ENCODE results near the gene CDH12.

The CDH12 gene

DNA sequence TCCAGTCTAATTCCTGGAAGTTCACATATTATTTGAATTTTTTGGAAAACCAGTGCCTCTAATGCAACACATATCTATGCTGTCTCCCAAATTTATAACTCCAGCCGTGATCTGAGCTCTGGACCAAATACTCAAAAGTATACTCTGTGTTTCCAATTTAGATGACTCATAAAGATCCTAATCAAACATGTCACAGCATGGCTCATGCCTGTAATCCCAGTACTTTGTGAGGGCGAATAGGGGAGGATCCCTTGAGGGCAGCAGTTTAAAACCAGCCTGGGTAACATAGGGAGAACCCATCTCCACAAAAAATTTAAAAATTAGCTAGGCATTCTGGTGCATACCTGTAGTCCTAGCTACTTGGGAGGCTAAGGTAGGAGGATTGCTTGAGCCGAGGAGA is 388.0 kb downstream of the CDH12 start:
- DNase-seq (ENCODE audit: low read depth), result no peak
- TF ChIP-seq, protein P1, sequence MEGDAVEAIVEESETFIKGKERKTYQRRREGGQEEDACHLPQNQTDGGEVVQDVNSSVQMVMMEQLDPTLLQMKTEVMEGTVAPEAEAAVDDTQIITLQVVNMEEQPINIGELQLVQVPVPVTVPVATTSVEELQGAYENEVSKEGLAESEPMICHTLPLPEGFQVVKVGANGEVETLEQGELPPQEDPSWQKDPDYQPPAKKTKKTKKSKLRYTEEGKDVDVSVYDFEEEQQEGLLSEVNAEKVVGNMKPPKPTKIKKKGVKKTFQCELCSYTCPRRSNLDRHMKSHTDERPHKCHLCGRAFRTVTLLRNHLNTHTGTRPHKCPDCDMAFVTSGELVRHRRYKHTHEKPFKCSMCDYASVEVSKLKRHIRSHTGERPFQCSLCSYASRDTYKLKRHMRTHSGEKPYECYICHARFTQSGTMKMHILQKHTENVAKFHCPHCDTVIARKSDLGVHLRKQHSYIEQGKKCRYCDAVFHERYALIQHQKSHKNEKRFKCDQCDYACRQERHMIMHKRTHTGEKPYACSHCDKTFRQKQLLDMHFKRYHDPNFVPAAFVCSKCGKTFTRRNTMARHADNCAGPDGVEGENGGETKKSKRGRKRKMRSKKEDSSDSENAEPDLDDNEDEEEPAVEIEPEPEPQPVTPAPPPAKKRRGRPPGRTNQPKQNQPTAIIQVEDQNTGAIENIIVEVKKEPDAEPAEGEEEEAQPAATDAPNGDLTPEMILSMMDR (conservative IDR thresholded peaks at IDR 0.05; ENCODE audit: control insufficient read depth, insufficient read depth, low read depth, low read length), result no peak
- H3K4me3 ChIP-seq (ENCODE audit: control insufficient read depth, low read depth, low read length), result no peak overlapping the region

DNA sequence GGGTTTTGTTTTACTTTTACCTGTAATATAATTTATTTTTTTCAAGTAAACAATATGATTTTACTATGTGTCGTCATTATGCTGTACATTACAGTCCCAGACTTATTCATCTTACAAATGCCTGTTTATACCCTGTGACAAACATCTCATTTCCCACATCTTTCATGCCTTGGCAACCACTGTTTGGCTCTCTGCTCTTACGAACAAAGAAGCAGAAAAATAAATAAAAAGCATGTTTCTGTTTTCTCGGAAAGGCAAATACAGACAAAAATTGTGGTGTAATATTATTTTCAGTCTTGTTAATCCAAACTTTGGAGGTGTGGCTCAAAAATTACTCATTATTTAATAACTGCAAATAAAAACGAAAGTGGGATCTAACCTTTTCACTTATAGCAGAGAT is 393.0 kb downstream of the CDH12 start:
- H3K4me3 ChIP-seq (ENCODE audit: control insufficient read depth, low read depth, low read length), result no peak overlapping the region
- TF ChIP-seq, protein P1 (conservative IDR thresholded peaks at IDR 0.05; ENCODE audit: control insufficient read depth, insufficient read depth, low read depth, low read length), result no peak
- no peak for DNase-seq (ENCODE audit: low read depth)

DNA sequence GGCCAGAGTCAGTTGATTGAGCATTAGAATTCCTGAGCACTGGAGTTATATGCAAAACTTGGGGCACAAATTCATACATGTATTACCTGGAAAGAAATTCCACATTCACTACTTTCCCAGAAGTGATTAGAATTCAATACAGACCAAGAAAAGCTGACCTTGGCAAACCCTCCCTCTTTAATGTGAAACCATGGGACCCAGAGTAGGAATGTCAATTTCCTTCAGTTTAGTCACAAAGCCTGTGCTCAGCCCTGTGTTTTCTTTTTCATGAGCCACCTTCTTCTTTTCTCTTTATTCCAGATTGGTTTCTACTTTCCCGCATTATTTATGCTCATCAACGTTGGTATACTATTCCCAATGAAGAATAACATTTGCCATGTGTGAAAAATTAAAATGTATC is 420.2 kb downstream of the CDH12 start:
- H3K4me3 ChIP-seq (ENCODE audit: control insufficient read depth, low read depth, low read length), result no peak overlapping the region
- DNase-seq (ENCODE audit: low read depth), result no peak
- TF ChIP-seq, protein P1 (conservative IDR thresholded peaks at IDR 0.05; ENCODE audit: control insufficient read depth, insufficient read depth, low read depth, low read length), result no peak

DNA sequence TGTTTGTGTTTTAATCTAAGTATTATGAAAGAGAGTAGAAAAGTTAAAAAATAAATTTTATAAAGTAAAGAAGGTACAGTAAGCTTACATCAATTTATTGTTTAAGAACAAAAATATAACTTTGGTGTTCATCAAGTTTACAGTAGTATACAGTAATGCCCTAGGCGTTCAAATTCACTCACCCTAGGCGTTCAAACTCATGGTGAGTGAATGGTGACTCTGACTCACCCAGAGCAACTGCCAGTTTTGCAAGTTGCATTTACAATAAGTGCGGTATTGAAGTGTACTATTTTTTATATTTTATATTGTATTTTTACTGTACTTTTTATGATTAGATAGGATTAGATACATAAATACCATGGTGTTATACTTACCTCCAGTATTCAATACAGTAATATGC is 421.3 kb downstream of the CDH12 start:
- TF ChIP-seq, protein P1 (conservative IDR thresholded peaks at IDR 0.05; ENCODE audit: control insufficient read depth, insufficient read depth, low read depth, low read length), result no peak
- DNase-seq (ENCODE audit: low read depth), result no peak
- no peak overlapping the region for H3K4me3 ChIP-seq (ENCODE audit: control insufficient read depth, low read depth, low read length)

DNA sequence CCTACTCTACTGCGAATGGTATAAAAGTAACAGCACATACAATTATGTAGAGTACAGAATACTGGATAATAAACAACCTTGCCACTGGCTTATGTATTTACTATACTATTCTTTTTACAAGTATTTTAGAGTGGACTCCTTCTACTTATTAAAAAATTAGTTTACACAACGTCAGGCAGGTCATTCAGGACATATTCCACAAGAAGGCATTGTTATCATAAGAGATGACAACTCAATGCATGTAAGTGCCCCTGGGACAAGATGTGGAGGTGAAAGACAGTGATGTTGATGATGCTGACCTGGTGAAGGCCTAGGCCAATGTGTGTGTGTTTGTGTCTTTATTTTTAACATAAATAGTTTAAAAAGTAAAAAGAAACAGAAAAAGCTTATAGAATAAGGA is 421.7 kb downstream of the CDH12 start:
- TF ChIP-seq, protein P1 (conservative IDR thresholded peaks at IDR 0.05; ENCODE audit: control insufficient read depth, insufficient read depth, low read depth, low read length), result no peak
- no peak overlapping the region for H3K4me3 ChIP-seq (ENCODE audit: control insufficient read depth, low read depth, low read length)
- no peak for DNase-seq (ENCODE audit: low read depth)

DNA sequence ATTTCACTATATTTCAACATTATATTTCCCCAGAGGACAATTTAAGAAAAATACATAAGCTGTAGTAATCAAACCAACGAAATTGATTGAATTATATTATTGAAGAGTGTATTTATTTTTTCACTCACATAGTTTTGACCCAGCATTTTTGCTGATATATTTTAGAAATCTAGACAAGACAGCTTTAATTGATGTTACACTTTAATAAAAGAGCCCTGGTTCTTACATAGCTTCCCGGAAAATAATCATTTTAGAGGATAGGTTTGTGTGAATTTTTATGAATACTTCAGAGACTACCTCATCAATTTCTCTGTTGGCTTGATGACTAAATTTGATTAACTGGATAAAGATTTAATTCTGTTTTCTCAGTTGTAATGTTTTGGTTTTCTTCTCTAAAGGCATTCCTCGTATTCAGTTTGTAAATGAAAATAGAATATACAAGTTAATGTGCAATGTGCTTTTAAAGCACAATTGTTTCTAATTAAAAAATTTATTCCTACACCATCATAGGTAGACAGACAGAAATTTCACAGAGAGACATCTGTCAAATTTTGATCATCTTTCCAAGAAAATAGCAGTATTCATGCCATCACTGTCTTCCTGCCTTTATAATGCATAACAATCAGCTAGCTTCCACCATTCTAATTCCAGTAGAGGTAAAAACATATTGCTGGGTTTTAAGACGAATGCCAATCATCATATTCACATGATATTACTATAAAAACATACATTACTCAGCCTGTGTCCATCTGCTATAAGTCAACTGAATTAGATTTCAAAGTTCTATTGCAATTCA is 441.4 kb downstream of the CDH12 start:
- DNase-seq (ENCODE audit: low read depth), result no peak
- TF ChIP-seq, protein P1 (conservative IDR thresholded peaks at IDR 0.05; ENCODE audit: control insufficient read depth, insufficient read depth, low read depth, low read length), result no peak
- H3K4me3 ChIP-seq (ENCODE audit: control insufficient read depth, low read depth, low read length), result no peak overlapping the region

Data from fibroblast of mammary gland (primary cell).